GM12875 (cell line): Measurements from ENCODE around the gene HERC5.

Experiments used
- H3K4me3 ChIP-seq: one replicate; pipeline ENCODE4 v1.5.1; 2011; ENCODE audit warnings: low read depth, low read length, control low read depth
- CTCF ChIP-seq: IDR thresholded peaks from 2 replicates; pipeline ENCODE4 v1.5.1; 2011; ENCODE audit warnings: low read depth, mild to moderate bottlenecking, control low read depth, inconsistent platforms, low read length, moderate library complexity, borderline replicate concordance; ENCODE audit not compliant: insufficient read depth

HERC5 gene

GRCh38 chr4:88497859-88498409, 41.0 kb downstream of the HERC5 start:
- TF ChIP-seq CTCF, result no peak

GRCh38 chr4:88503344-88503743, 46.4 kb downstream of the HERC5 start:
- no peak overlapping the region for H3K4me3 ChIP-seq
- TF ChIP-seq CTCF, result no peak

More at GRCh38 chr4:88497859-88498409, 41.0 kb downstream of the HERC5 start:
- no peak overlapping the region for H3K4me3 ChIP-seq

GRCh38 chr4:88511236-88511635, 54.3 kb downstream of the HERC5 start:
- no peak for TF ChIP-seq CTCF

GRCh38 chr4:88514557-88515511, 57.9 kb downstream of the HERC5 start:
- H3K4me3 ChIP-seq, result no peak overlapping the region
- TF ChIP-seq CTCF, result no peak

More at GRCh38 chr4:88511236-88511635, 54.3 kb downstream of the HERC5 start:
- no peak overlapping the region for H3K4me3 ChIP-seq

GRCh38 chr4:88516746-88517145, 59.8 kb downstream of the HERC5 start:
- no peak for TF ChIP-seq CTCF

GRCh38 chr4:88517825-88518224, 60.9 kb downstream of the HERC5 start:
- no peak overlapping the region for H3K4me3 ChIP-seq
- no peak for TF ChIP-seq CTCF

More at GRCh38 chr4:88516746-88517145, 59.8 kb downstream of the HERC5 start:
- no peak overlapping the region for H3K4me3 ChIP-seq
